ENCODE data around the gene CDR2.

DNA sequence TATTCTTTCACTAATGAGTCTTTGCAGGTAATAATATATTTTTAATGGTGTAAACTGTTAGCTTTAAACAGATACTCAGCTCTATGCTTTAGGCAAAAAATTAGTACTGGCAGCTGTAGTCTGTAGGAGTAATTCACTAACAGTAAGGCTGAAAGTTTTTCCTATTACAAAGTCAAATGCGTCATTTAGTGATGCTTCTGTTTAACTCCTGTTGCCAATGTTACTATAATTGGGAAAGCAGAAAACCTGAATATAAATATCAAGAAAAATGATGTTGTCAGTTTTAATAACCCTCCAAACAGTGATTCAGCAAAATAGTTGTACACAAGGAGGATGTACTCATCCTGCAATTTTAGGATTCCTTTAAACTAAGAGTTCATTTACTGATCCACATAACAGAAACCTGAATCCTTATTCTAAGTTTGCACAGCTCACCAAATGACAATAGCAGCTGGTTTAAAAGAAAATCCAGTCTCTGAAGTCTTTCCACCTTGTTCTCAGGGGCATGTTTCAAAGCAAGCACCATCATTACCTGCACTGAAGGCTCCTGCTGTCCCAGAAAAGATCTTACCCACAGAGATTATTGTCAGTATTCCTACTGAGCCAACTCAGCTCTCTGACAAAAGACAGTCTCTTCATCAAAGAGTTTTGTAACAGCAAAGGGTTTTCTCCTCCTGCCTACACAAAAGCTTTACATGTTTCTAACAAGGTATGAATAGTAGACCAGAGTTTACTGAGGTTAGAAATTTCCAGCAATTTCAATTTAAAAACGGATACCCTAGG is 4.2 kb downstream of the CDR2 start:
- TF ChIP-seq, protein P1, sequence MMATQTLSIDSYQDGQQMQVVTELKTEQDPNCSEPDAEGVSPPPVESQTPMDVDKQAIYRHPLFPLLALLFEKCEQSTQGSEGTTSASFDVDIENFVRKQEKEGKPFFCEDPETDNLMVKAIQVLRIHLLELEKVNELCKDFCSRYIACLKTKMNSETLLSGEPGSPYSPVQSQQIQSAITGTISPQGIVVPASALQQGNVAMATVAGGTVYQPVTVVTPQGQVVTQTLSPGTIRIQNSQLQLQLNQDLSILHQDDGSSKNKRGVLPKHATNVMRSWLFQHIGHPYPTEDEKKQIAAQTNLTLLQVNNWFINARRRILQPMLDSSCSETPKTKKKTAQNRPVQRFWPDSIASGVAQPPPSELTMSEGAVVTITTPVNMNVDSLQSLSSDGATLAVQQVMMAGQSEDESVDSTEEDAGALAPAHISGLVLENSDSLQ (IDR thresholded peaks at IDR 0.05), result no peak
- no peak for TF ChIP-seq FOXK2 (IDR thresholded peaks at IDR 0.05)
